Fibroblast of lung (primary cell): ENCODE data around the gene DLG5. TPM values are rescaled to one million over a fixed set of nuclear protein-coding genes. Genes with fewer than 3 reads are reported as not detected.

Experiments used
- DNase-seq, 2 donors: peaks; one replicate each; pipeline versions ENCODE4 v3.0.0 to v3.0.0-alpha.2; 2010; ENCODE audit warnings: low read depth in 2 of 2
- H2AFZ ChIP-seq: 2 replicates; pipeline ENCODE4 v1.5.1; 2012; ENCODE audit warnings: low read length, control low read depth, inconsistent platforms
- H3K27ac ChIP-seq: 2 replicates; pipeline ENCODE4 v1.5.1; 2011; ENCODE audit warnings: low read length, control low read depth; ENCODE audit not compliant: insufficient read depth
- H3K27me3 ChIP-seq: 2 replicates; pipeline ENCODE4 v1.5.1; 2011; ENCODE audit warnings: mild to moderate bottlenecking, low read length; ENCODE audit not compliant: control insufficient read depth, insufficient read depth
- H3K36me3 ChIP-seq: 2 replicates; pipeline ENCODE4 v1.5.1; 2011; ENCODE audit warnings: low read length; ENCODE audit not compliant: control insufficient read depth, insufficient read depth
- H3K4me1 ChIP-seq: 2 replicates; pipeline ENCODE4 v1.5.1; 2011; ENCODE audit warnings: low read length; ENCODE audit not compliant: control insufficient read depth, insufficient read depth; ENCODE audit errors: extremely low read depth
- H3K4me2 ChIP-seq: 2 replicates; pipeline ENCODE4 v1.5.1; 2011; ENCODE audit warnings: low read length, control low read depth; ENCODE audit not compliant: insufficient read depth; ENCODE audit errors: extremely low read depth
- H3K4me3 ChIP-seq, 4 experiments: fragments of 200-600 bp in 1 of 4; sonication (generic) in 1 of 4; replicated peaks in 1 of 4; 2 replicates each; pipeline ENCODE4 v1.5.1; 2011 to 2016; ENCODE audit warnings: low read length in 4 of 4, low read depth in 3 of 4, mild to moderate bottlenecking in 3 of 4, control low read depth in 2 of 4, inconsistent platforms in 1 of 4, mixed read lengths in 1 of 4; ENCODE audit not compliant: insufficient read depth in 1 of 4; ENCODE audit errors: control extremely low read depth in 1 of 4
- H3K79me2 ChIP-seq: 2 replicates; pipeline ENCODE4 v1.5.1; 2012; ENCODE audit warnings: mild to moderate bottlenecking, low read length, inconsistent platforms; ENCODE audit not compliant: control insufficient read depth, insufficient read depth
- H3K9ac ChIP-seq: 2 replicates; pipeline ENCODE4 v1.5.1; 2011; ENCODE audit warnings: mild to moderate bottlenecking, low read length, control low read depth; ENCODE audit not compliant: insufficient read depth
- H3K9me3 ChIP-seq: 2 replicates; pipeline ENCODE4 v1.5.1; 2012; ENCODE audit warnings: low read depth, low read length; ENCODE audit not compliant: control insufficient read depth, insufficient read depth
- H4K20me1 ChIP-seq: 2 replicates; pipeline ENCODE4 v1.5.1; 2011; ENCODE audit warnings: low read length; ENCODE audit not compliant: control insufficient read depth, insufficient read depth; ENCODE audit errors: extremely low read depth
- EZH2 ChIP-seq: IDR thresholded peaks from 2 replicates; pipeline ENCODE4 v1.5.1; 2012; ENCODE audit warnings: low read length, control low read depth, mild to moderate bottlenecking; ENCODE audit errors: missing control alignments
- polyA plus RNA-seq, 2 donors: library from polyadenylated mRNA; depleted of rRNA in 1 of 2; stranded (reverse) in 1 of 2; unstranded in 1 of 2; fragments of >200 nt; gene quantifications; 2 replicates each; pipeline ENCODE4 v1.2.1, GENCODE V29; 2011 to 2012; ENCODE audit warnings: missing spikeins in 1 of 2
- total RNA-seq: library from RNA; depleted of rRNA; stranded (reverse); fragments of >200 nt; gene quantifications from 2 replicates; pipeline ENCODE4 v1.2.1, GENCODE V29; 2014
- TF ChIP-seq, protein P1 (sequence below), 2 donors: IDR thresholded peaks in 1 of 2; conservative IDR thresholded peaks in 1 of 2; 1 replicate in 1 of 2; 2 replicates in 1 of 2; pipeline ENCODE4 v1.5.1; 2011 to 2012; ENCODE audit warnings: low read length in 2 of 2, control low read depth in 1 of 2, inconsistent platforms in 1 of 2, low read depth in 1 of 2, mild to moderate bottlenecking in 1 of 2

The DLG5 gene
- total and polyA plus RNA-seq, 2 donors (not counting 1 experiment from before 2014, with no cell fraction given) = 15.3 to 40.8 TPM

DNA sequence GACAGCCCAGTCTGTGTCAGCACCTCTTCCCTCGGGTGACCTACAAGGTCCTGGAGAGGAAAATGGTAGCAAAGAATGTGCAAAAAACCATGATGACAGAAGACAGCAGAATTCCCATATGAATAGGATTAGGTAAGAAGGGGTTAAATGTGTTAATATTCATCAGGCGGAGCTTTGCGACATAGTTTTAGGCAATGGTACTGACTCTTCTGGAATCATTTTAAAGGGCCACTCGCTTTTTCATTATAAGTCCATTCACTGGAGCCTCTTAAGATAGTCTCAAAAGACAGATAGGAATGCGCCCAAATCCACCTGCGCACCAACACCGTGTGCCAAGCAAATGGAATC is 38.2 kb downstream of the DLG5 start:
- Histone ChIP-seq H3K27ac (no peak overlapping the region), H3K9me3 (no peaks in the 10 kb centered on the region), H3K36me3 (no peaks in the 10 kb centered on the region), H2AFZ (no peak overlapping the region), H3K4me3 (peak overlapping the region in 3 of 4 experiments; percentile 3 to 46 (median 12)), H3K4me2 (peak overlapping the region; percentile 73), H3K4me1 (peaks cover 12% of the 10 kb centered on the region), H3K79me2 (peaks cover 35% of the 10 kb centered on the region), H3K27me3 (no peaks in the 10 kb centered on the region), H3K9ac (no peak overlapping the region), H4K20me1 (peaks cover 2% of the 10 kb centered on the region)
- DNase-seq = peak in 1 of 2 donors; percentile 46
- TF ChIP-seq, protein P1, sequence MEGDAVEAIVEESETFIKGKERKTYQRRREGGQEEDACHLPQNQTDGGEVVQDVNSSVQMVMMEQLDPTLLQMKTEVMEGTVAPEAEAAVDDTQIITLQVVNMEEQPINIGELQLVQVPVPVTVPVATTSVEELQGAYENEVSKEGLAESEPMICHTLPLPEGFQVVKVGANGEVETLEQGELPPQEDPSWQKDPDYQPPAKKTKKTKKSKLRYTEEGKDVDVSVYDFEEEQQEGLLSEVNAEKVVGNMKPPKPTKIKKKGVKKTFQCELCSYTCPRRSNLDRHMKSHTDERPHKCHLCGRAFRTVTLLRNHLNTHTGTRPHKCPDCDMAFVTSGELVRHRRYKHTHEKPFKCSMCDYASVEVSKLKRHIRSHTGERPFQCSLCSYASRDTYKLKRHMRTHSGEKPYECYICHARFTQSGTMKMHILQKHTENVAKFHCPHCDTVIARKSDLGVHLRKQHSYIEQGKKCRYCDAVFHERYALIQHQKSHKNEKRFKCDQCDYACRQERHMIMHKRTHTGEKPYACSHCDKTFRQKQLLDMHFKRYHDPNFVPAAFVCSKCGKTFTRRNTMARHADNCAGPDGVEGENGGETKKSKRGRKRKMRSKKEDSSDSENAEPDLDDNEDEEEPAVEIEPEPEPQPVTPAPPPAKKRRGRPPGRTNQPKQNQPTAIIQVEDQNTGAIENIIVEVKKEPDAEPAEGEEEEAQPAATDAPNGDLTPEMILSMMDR (conservative IDR thresholded peaks at IDR 0.05 in 1 of 2, IDR thresholded peaks at IDR 0.05 in 1 of 2; ENCODE audit: low read depth in 1 of 2, low read length in 2 of 2) = no peak
- no peak for TF ChIP-seq EZH2

DNA sequence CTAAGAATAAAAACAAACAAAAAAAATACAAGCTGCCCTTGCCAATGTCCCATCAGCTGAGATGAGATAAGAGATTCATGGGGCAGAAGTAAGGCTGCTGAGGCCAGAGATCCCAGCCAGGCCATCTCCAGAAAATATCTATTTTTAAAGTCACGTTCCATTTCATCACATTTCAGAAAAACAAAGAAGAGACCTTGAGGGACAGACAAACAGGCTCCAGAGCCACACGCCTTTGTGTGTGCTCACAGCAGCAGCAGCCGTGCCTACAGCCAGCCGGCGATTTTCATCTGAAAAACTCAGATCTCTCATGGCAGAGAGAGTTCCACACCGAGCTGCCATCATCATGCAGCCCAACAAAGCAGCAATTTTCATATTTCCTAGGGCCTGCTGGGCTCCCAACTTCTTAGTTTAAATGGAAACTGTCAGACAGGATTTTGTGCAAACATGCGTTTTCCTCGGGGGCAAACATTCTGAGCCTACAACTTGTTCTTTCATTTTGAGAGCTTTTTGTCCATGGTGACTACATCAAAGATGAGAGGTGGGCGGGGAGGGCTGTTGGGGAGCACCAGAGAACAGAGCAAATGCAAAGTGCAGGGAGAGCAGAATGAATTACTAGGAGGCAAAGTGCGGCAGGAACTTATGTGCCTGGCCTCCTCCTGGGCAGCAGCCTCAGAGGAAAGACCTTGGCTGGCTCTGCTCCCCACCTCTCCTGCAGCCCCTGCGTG is 38.8 kb downstream of the DLG5 start:
- Histone ChIP-seq H3K27me3 (no peaks in the 10 kb centered on the region), H3K9ac (peak overlapping the region; percentile 38), H3K27ac (peak overlapping the region; percentile 29), H3K36me3 (no peaks in the 10 kb centered on the region), H3K4me2 (peak overlapping the region; percentile 73), H3K4me1 (peaks cover 12% of the 10 kb centered on the region), H3K9me3 (no peaks in the 10 kb centered on the region), H4K20me1 (peaks cover 2% of the 10 kb centered on the region), H3K79me2 (peaks cover 34% of the 10 kb centered on the region), H2AFZ (no peak overlapping the region), H3K4me3 (peak overlapping the region; percentile 3 to 46 (median 17))
- TF ChIP-seq EZH2 = no peak
- TF ChIP-seq, protein P1 (conservative IDR thresholded peaks at IDR 0.05 in 1 of 2, IDR thresholded peaks at IDR 0.05 in 1 of 2; ENCODE audit: low read depth in 1 of 2, low read length in 2 of 2) = no peak
- DNase-seq = peak; percentile 13 to 25

GRCh38 chr10:77886795-77887355 is 39.7 kb downstream of the DLG5 start:
- Histone ChIP-seq H3K27me3 (no peaks in the 10 kb centered on the region), H3K4me1 (peaks cover 12% of the 10 kb centered on the region), H3K4me3 (no peak overlapping the region), H3K9me3 (no peaks in the 10 kb centered on the region), H3K36me3 (no peaks in the 10 kb centered on the region), H3K9ac (no peak overlapping the region), H4K20me1 (peaks cover under 1% of the 10 kb centered on the region), H3K79me2 (peaks cover 27% of the 10 kb centered on the region), H3K4me2 (peak overlapping the region; percentile 40), H2AFZ (no peak overlapping the region), H3K27ac (no peak overlapping the region)
- no peak for TF ChIP-seq EZH2
- TF ChIP-seq, protein P1 (conservative IDR thresholded peaks at IDR 0.05 in 1 of 2, IDR thresholded peaks at IDR 0.05 in 1 of 2; ENCODE audit: low read depth in 1 of 2, low read length in 2 of 2) = no peak
- no peak for DNase-seq
